ENCODE data around the gene SLC9A9. TPM values are rescaled to one million over a fixed set of nuclear protein-coding genes. Genes with fewer than 3 reads are reported as not detected.

Gene SLC9A9
- total RNA-seq, 4 donors from 2014 or later = 1.7 to 8.2 (median 3.6) TPM

GRCh38 chr3:143633816-143634215 is 214.5 kb downstream of the SLC9A9 start:
- no peak overlapping the region for H3K27ac ChIP-seq
- DNase-seq (no peak), ATAC-seq (no peak)
- no peaks in the 10 kb centered on the region for H3K36me3 ChIP-seq
- H3K27me3 ChIP-seq = no peaks in the 10 kb centered on the region
- H3K4me3 ChIP-seq = no peak overlapping the region
- intact Hi-C loops (cut with DNase I; ENCODE audit: low total_unique reads) (no loop called here), in situ Hi-C loops (cut with MboI; ENCODE audit: low sequenced_read_pairs in 4 of 4) (no loop called here)
- TF ChIP-seq CTCF (IDR thresholded peaks at IDR 0.05 in 4 of 5, conservative IDR thresholded peaks at IDR 0.05 in 1 of 5) (no peak), POLR2A (IDR thresholded peaks at IDR 0.05) (no peak)
- H3K9me3 ChIP-seq = peaks cover 0 to 4% (median 0%) of the 10 kb centered on the region in 3 donors
- no peaks in the 10 kb centered on the region for H3K4me1 ChIP-seq

GRCh38 chr3:143629726-143630125 is 218.5 kb downstream of the SLC9A9 start:
- no peaks in the 10 kb centered on the region for H3K4me1 ChIP-seq
- in situ Hi-C loops (cut with MboI; ENCODE audit: low sequenced_read_pairs in 4 of 4) = no loop called here
- no peak overlapping the region for H3K4me3 ChIP-seq
- no peaks in the 10 kb centered on the region for H3K27me3 ChIP-seq
- DNase-seq = no peak
- no peaks in the 10 kb centered on the region for H3K36me3 ChIP-seq
- no peak overlapping the region for H3K27ac ChIP-seq
- no peak for TF ChIP-seq CTCF (IDR thresholded peaks at IDR 0.05 in 4 of 5, conservative IDR thresholded peaks at IDR 0.05 in 1 of 5)
- no peak for TF ChIP-seq POLR2A (IDR thresholded peaks at IDR 0.05)
- no peak for ATAC-seq
- intact Hi-C loops (cut with DNase I; ENCODE audit: low total_unique reads) = no loop called here
- no peaks in the 10 kb centered on the region for H3K9me3 ChIP-seq

- no peaks in the 10 kb centered on the region for H3K27me3 ChIP-seq
- in situ Hi-C loops (cut with MboI; ENCODE audit: low sequenced_read_pairs in 4 of 4) (no loop called here), intact Hi-C loops (cut with DNase I; ENCODE audit: low total_unique reads) (no loop called here)
- H3K4me1 ChIP-seq = no peaks in the 10 kb centered on the region
- DNase-seq = no peak
- no peak for ATAC-seq
- TF ChIP-seq POLR2A (IDR thresholded peaks at IDR 0.05) (no peak), CTCF (IDR thresholded peaks at IDR 0.05 in 4 of 5, conservative IDR thresholded peaks at IDR 0.05 in 1 of 5) (no peak)
- no peaks in the 10 kb centered on the region for H3K36me3 ChIP-seq
- no peak overlapping the region for H3K4me3 ChIP-seq
- H3K9me3 ChIP-seq = no peaks in the 10 kb centered on the region
- H3K27ac ChIP-seq = no peak overlapping the region
These were observed 219.3 kb downstream of the SLC9A9 start for GRCh38 chr3:143628971-143629370.

- TF ChIP-seq CTCF (IDR thresholded peaks at IDR 0.05 in 4 of 5, conservative IDR thresholded peaks at IDR 0.05 in 1 of 5) = no peak
- no peak for TF ChIP-seq POLR2A (IDR thresholded peaks at IDR 0.05)
- no peak overlapping the region for H3K27ac ChIP-seq
- no peaks in the 10 kb centered on the region for H3K4me1 ChIP-seq
- H3K36me3 ChIP-seq = no peaks in the 10 kb centered on the region
- H3K27me3 ChIP-seq = no peaks in the 10 kb centered on the region
- no peak overlapping the region for H3K4me3 ChIP-seq
- H3K9me3 ChIP-seq = no peaks in the 10 kb centered on the region
- DNase-seq (no peak), ATAC-seq (no peak)
- intact Hi-C loops (cut with DNase I; ENCODE audit: low total_unique reads) (no loop called here), in situ Hi-C loops (cut with MboI; ENCODE audit: low sequenced_read_pairs in 4 of 4) (no loop called here)
These were observed 220.9 kb downstream of the SLC9A9 start for GRCh38 chr3:143627336-143627735.

GRCh38 chr3:143619231-143619630 is 229.0 kb downstream of the SLC9A9 start:
- no peak for ATAC-seq
- H3K4me3 ChIP-seq = no peak overlapping the region
- in situ Hi-C loops (cut with MboI; ENCODE audit: low sequenced_read_pairs in 4 of 4) = no loop called here

More at GRCh38 chr3:143619231-143619630, 229.0 kb downstream of the SLC9A9 start:
- H3K4me1 ChIP-seq = no peaks in the 10 kb centered on the region
- no peak for DNase-seq
- H3K9me3 ChIP-seq = no peaks in the 10 kb centered on the region
- H3K27ac ChIP-seq = no peak overlapping the region
- no peak for TF ChIP-seq CTCF (IDR thresholded peaks at IDR 0.05 in 4 of 5, conservative IDR thresholded peaks at IDR 0.05 in 1 of 5)
- TF ChIP-seq POLR2A (IDR thresholded peaks at IDR 0.05) = no peak
- no peaks in the 10 kb centered on the region for H3K27me3 ChIP-seq
- intact Hi-C loops (cut with DNase I; ENCODE audit: low total_unique reads) = no loop called here
- H3K36me3 ChIP-seq = no peaks in the 10 kb centered on the region
